Parathyroid adenoma (tissue), 2 donors: Measurements from ENCODE around the gene ZC3H4.

Experiments
- H2AFZ ChIP-seq: fragments of 300-600 bp; sonication (generic); one replicate; pipeline ENCODE4 v1.7.0; 2017; ENCODE audit warnings: antibody characterized with exemption, mild to moderate bottlenecking
- H3K27ac ChIP-seq: fragments of 300-600 bp; sonication (generic); one replicate; pipeline ENCODE4 v1.7.0; 2017
- H3K27me3 ChIP-seq: fragments of 300-600 bp; sonication (generic); one replicate; pipeline ENCODE4 v1.7.0; 2017; ENCODE audit warnings: low read length; ENCODE audit not compliant: control insufficient read depth, insufficient read depth
- H3K36me3 ChIP-seq: fragments of 300-600 bp; sonication (generic); one replicate; pipeline ENCODE4 v1.7.0; 2017; ENCODE audit warnings: low read length; ENCODE audit not compliant: control insufficient read depth, insufficient read depth
- H3K4me1 ChIP-seq: fragments of 300-600 bp; sonication (generic); one replicate; pipeline ENCODE4 v1.7.0; 2017; ENCODE audit warnings: control low read depth
- H3K4me2 ChIP-seq: fragments of 300-600 bp; sonication (generic); one replicate; pipeline ENCODE4 v1.7.0; 2017; ENCODE audit warnings: low read length
- H3K4me3 ChIP-seq: fragments of 300-600 bp; sonication (generic); one replicate; pipeline ENCODE4 v1.7.0; 2017; ENCODE audit warnings: low read depth, low read length
- H3K79me2 ChIP-seq: fragments of 300-600 bp; sonication (generic); one replicate; pipeline ENCODE4 v1.7.0; 2017; ENCODE audit warnings: control low read depth
- H3K9ac ChIP-seq: fragments of 300-600 bp; sonication (generic); one replicate; pipeline ENCODE4 v1.7.0; 2017; ENCODE audit warnings: mild to moderate bottlenecking
- H3K9me3 ChIP-seq: fragments of 300-600 bp; sonication (generic); one replicate; pipeline ENCODE4 v1.7.0; 2017; ENCODE audit warnings: low read length; ENCODE audit not compliant: control insufficient read depth
- CTCF ChIP-seq: fragments of 300-600 bp; sonication (generic); IDR thresholded peaks from one replicate; pipeline ENCODE4 v1.7.0; 2017; ENCODE audit warnings: antibody characterized with exemption, mild to moderate bottlenecking
- donor health status: primary hyperparathyroidism.

ZC3H4 gene

GRCh38 chr19:47113850-47114651, 475 bp upstream of the ZC3H4 start:
- H2AFZ ChIP-seq, result peak overlapping the region; percentile 79
- TF ChIP-seq CTCF, result no peak
- H3K27me3 ChIP-seq, result no peaks in the 10 kb centered on the region
- H3K27ac ChIP-seq, result peak overlapping the region; percentile 99
- no peaks in the 10 kb centered on the region for H3K9me3 ChIP-seq
- H3K36me3 ChIP-seq, result no peaks in the 10 kb centered on the region
- peak overlapping the region; percentile 100 for H3K9ac ChIP-seq
- H3K4me1 ChIP-seq, result peaks cover 11% of the 10 kb centered on the region
- H3K79me2 ChIP-seq, result peaks cover 6% of the 10 kb centered on the region
- H3K4me2 ChIP-seq, result peak overlapping the region; percentile 98
- peak overlapping the region; percentile 99 for H3K4me3 ChIP-seq

GRCh38 chr19:47112166-47112996, 1.2 kb downstream of the ZC3H4 start:
- Histone ChIP-seq H3K36me3 (no peaks in the 10 kb centered on the region), H3K4me1 (peaks cover 26% of the 10 kb centered on the region), H2AFZ (peak overlapping the region; percentile 79), H3K79me2 (peaks cover 10% of the 10 kb centered on the region), H3K9ac (peak overlapping the region; percentile 100), H3K27ac (peak overlapping the region; percentile 99), H3K4me2 (peak overlapping the region; percentile 98), H3K4me3 (peak overlapping the region; percentile 99), H3K9me3 (no peaks in the 10 kb centered on the region), H3K27me3 (no peaks in the 10 kb centered on the region)
- TF ChIP-seq CTCF, result peak; percentile 9

GRCh38 chr19:47111682-47112165, 1.9 kb downstream of the ZC3H4 start:
- Histone ChIP-seq H3K27me3 (no peaks in the 10 kb centered on the region), H3K36me3 (no peaks in the 10 kb centered on the region), H2AFZ (peak overlapping the region; percentile 79), H3K4me1 (peaks cover 33% of the 10 kb centered on the region), H3K4me2 (peak overlapping the region; percentile 98), H3K79me2 (peaks cover 14% of the 10 kb centered on the region), H3K4me3 (peak overlapping the region; percentile 99), H3K9me3 (no peaks in the 10 kb centered on the region), H3K27ac (peak overlapping the region; percentile 99), H3K9ac (peak overlapping the region; percentile 100)
- no peak for TF ChIP-seq CTCF

GRCh38 chr19:47111006-47111621, 2.5 kb downstream of the ZC3H4 start:
- peak overlapping the region; percentile 100 for H3K9ac ChIP-seq
- H3K4me2 ChIP-seq, result peak overlapping the region; percentile 98
- H3K27ac ChIP-seq, result peak overlapping the region; percentile 99
- TF ChIP-seq CTCF, result no peak
- peaks cover 36% of the 10 kb centered on the region for H3K4me1 ChIP-seq
- H3K27me3 ChIP-seq, result no peaks in the 10 kb centered on the region
- peak overlapping the region; percentile 38 for H2AFZ ChIP-seq
- H3K79me2 ChIP-seq, result peaks cover 20% of the 10 kb centered on the region
- H3K4me3 ChIP-seq, result peak overlapping the region; percentile 99
- no peaks in the 10 kb centered on the region for H3K9me3 ChIP-seq
- H3K36me3 ChIP-seq, result no peaks in the 10 kb centered on the region
